ENCODE measurements around the gene LIX1L. TPM values are rescaled to one million over a fixed set of nuclear protein-coding genes. Genes with fewer than 3 reads are reported as not detected.

LIX1L gene
- total and polyA plus RNA-seq, 2 of the 13 experiments (the other 11 are each of a cell fraction or from before 2014, with no cell fraction given) = 8.1 to 24.9 TPM

DNA sequence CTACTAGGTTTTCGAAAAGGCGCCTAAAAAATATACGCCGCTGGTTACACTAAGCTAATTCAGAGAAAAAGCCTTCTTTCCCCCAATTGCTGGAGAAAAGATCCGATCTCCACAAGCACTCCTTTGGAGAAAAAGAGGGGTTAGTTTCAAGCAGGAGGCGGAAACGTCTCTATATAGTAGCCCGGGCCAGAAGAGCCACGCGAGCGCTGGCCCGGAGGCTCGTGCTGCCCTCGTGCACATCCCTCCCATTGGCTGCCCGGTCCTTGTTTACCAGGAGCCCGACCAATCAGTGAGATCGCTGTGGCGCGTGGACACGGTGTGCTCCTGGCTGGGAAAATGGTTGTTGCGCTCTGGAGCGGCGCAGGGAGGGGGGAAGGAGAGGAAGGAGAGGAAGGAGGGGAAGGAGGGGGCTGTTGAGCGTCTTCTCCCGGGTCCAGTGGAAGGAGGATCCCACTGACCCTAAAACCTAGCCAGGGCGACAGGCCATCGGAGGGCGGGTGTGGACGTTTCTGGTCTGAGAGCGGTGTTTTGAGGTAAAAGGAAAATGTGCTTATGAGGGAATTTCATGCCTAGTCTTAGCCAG lies 38.7 kb upstream of the LIX1L start, which contains the start of gene TXNIP (continued):
- TF ChIP-seq, protein P1, sequence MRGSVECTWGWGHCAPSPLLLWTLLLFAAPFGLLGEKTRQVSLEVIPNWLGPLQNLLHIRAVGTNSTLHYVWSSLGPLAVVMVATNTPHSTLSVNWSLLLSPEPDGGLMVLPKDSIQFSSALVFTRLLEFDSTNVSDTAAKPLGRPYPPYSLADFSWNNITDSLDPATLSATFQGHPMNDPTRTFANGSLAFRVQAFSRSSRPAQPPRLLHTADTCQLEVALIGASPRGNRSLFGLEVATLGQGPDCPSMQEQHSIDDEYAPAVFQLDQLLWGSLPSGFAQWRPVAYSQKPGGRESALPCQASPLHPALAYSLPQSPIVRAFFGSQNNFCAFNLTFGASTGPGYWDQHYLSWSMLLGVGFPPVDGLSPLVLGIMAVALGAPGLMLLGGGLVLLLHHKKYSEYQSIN (CRISPR knock-in tag; IDR thresholded peaks at IDR 0.05; ENCODE audit: borderline replicate concordance) = no peak
- TF ChIP-seq HOXA9 (CRISPR knock-in tag; IDR thresholded peaks at IDR 0.05; ENCODE audit: borderline replicate concordance) (no peak), ZNF879 (CRISPR knock-in tag; IDR thresholded peaks at IDR 0.05) (no peak), ARNT2 (CRISPR knock-in tag; IDR thresholded peaks at IDR 0.05; ENCODE audit: low read depth) (peak; percentile 53; the same call in 1 of the 2 replicates), ZIK1 (CRISPR knock-in tag; IDR thresholded peaks at IDR 0.05; ENCODE audit: borderline replicate concordance, low read depth) (peak; percentile 46; the same call in 1 of the 2 replicates), MZF1 (CRISPR knock-in tag; IDR thresholded peaks at IDR 0.05; ENCODE audit: borderline replicate concordance) (no peak; the same call in 1 of the 2 replicates), KLF12 (CRISPR knock-in tag; IDR thresholded peaks at IDR 0.05; ENCODE audit: borderline replicate concordance) (0 out of 2 replicates have a peak, but pooled peaks have one; percentile 30), PAWR (CRISPR knock-in tag; IDR thresholded peaks at IDR 0.05; ENCODE audit: borderline replicate concordance) (no peak), KDM6A (CRISPR knock-in tag; IDR thresholded peaks at IDR 0.05; ENCODE audit: low read depth) (peak; percentile 34; the same call in 1 of the 2 replicates), MED13 (CRISPR knock-in tag; IDR thresholded peaks at IDR 0.05) (peak; percentile 80; the same call in 1 of the 2 replicates), NFE2L1 (CRISPR knock-in tag; IDR thresholded peaks at IDR 0.05; ENCODE audit: borderline replicate concordance) (no peak), ZNF256 (CRISPR knock-in tag; conservative IDR thresholded peaks at IDR 0.05) (no peak; the same call in 1 of the 2 replicates), KLF6 (CRISPR knock-in tag; IDR thresholded peaks at IDR 0.05) (peak; percentile 97), ZNF33B (CRISPR knock-in tag; IDR thresholded peaks at IDR 0.05) (no peak), ZNF329 (CRISPR knock-in tag; IDR thresholded peaks at IDR 0.05; ENCODE audit: low read depth) (0 out of 2 replicates have a peak, but pooled peaks have one; percentile 40), ZNF234 (CRISPR knock-in tag; conservative IDR thresholded peaks at IDR 0.05) (no peak), HHEX (CRISPR knock-in tag; IDR thresholded peaks at IDR 0.05) (peak; percentile 26; the same call in 1 of the 2 replicates), ZNF468 (CRISPR knock-in tag; IDR thresholded peaks at IDR 0.05) (no peak), JUND (CRISPR knock-in tag; IDR thresholded peaks at IDR 0.05) (no peak; the same call in 1 of the 2 replicates), NCOA2 (CRISPR knock-in tag; IDR thresholded peaks at IDR 0.05) (peak; percentile 94)
- TF ChIP-seq, protein P2, sequence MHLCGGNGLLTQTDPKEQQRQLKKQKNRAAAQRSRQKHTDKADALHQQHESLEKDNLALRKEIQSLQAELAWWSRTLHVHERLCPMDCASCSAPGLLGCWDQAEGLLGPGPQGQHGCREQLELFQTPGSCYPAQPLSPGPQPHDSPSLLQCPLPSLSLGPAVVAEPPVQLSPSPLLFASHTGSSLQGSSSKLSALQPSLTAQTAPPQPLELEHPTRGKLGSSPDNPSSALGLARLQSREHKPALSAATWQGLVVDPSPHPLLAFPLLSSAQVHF (CRISPR knock-in tag; IDR thresholded peaks at IDR 0.05) = no peak
- TF ChIP-seq, protein P3, sequence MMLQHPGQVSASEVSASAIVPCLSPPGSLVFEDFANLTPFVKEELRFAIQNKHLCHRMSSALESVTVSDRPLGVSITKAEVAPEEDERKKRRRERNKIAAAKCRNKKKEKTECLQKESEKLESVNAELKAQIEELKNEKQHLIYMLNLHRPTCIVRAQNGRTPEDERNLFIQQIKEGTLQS (CRISPR knock-in tag; IDR thresholded peaks at IDR 0.05) = no peak
- TF ChIP-seq, protein P4, sequence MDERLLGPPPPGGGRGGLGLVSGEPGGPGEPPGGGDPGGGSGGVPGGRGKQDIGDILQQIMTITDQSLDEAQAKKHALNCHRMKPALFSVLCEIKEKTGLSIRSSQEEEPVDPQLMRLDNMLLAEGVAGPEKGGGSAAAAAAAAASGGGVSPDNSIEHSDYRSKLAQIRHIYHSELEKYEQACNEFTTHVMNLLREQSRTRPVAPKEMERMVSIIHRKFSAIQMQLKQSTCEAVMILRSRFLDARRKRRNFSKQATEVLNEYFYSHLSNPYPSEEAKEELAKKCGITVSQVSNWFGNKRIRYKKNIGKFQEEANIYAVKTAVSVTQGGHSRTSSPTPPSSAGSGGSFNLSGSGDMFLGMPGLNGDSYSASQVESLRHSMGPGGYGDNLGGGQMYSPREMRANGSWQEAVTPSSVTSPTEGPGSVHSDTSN (CRISPR knock-in tag; IDR thresholded peaks at IDR 0.05) = 0 out of 2 replicates have a peak, but pooled peaks have one; percentile 17
- TF ChIP-seq, protein P5, sequence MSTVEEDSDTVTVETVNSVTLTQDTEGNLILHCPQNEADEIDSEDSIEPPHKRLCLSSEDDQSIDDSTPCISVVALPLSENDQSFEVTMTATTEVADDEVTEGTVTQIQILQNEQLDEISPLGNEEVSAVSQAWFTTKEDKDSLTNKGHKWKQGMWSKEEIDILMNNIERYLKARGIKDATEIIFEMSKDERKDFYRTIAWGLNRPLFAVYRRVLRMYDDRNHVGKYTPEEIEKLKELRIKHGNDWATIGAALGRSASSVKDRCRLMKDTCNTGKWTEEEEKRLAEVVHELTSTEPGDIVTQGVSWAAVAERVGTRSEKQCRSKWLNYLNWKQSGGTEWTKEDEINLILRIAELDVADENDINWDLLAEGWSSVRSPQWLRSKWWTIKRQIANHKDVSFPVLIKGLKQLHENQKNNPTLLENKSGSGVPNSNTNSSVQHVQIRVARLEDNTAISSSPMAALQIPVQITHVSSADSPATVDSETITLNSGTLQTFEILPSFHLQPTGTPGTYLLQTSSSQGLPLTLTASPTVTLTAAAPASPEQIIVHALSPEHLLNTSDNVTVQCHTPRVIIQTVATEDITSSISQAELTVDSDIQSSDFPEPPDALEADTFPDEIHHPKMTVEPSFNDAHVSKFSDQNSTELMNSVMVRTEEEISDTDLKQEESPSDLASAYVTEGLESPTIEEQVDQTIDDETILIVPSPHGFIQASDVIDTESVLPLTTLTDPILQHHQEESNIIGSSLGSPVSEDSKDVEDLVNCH (CRISPR knock-in tag; IDR thresholded peaks at IDR 0.05) = peak; percentile 77; the same call in 1 of the 2 replicates

Measured in HepG2 (cell line).